ENCODE measurements around the gene PFKFB1. TPM values are rescaled to one million over a fixed set of nuclear protein-coding genes. Genes with fewer than 3 reads are reported as not detected.

The PFKFB1 gene
- total and polyA plus RNA-seq, 8 donors, result 0.18 to 0.60 (median 0.47) TPM; not detected in 1

DNA sequence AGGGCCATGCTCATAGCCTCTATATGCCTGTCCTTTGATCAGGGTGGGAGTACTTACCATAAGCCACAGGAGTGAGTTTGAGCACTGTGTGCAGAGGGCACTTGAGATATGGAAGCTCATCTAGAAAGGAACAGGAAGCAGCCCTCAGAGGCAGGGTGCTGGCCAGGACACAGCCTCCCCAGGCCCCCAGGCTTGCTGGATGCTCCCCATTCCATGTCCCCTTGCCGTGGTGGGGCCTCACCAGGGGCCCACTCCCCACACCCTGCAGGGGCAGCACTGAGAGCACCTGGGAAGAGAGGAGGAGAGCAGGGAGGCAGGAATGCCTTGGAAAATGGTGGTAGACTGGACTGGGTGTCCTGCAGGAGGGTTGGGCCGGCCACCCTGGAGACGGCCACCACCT is 59.1 kb downstream of the PFKFB1 start:
- Histone ChIP-seq H3K36me3 (no peaks in the 10 kb centered on the region), H3K27ac (no peak overlapping the region), H3K9me3 (no peaks in the 10 kb centered on the region), H3K4me1 (no peaks in the 10 kb centered on the region), H3K27me3 (no peaks in the 10 kb centered on the region), H3K4me3 (no peak overlapping the region)
- intact Hi-C loops (cut with DNase I), result no loop called here
- DNase-seq (no peak), ATAC-seq (no peak)
- TF ChIP-seq, protein P1, sequence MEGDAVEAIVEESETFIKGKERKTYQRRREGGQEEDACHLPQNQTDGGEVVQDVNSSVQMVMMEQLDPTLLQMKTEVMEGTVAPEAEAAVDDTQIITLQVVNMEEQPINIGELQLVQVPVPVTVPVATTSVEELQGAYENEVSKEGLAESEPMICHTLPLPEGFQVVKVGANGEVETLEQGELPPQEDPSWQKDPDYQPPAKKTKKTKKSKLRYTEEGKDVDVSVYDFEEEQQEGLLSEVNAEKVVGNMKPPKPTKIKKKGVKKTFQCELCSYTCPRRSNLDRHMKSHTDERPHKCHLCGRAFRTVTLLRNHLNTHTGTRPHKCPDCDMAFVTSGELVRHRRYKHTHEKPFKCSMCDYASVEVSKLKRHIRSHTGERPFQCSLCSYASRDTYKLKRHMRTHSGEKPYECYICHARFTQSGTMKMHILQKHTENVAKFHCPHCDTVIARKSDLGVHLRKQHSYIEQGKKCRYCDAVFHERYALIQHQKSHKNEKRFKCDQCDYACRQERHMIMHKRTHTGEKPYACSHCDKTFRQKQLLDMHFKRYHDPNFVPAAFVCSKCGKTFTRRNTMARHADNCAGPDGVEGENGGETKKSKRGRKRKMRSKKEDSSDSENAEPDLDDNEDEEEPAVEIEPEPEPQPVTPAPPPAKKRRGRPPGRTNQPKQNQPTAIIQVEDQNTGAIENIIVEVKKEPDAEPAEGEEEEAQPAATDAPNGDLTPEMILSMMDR (IDR thresholded peaks at IDR 0.05), result no peak

DNA sequence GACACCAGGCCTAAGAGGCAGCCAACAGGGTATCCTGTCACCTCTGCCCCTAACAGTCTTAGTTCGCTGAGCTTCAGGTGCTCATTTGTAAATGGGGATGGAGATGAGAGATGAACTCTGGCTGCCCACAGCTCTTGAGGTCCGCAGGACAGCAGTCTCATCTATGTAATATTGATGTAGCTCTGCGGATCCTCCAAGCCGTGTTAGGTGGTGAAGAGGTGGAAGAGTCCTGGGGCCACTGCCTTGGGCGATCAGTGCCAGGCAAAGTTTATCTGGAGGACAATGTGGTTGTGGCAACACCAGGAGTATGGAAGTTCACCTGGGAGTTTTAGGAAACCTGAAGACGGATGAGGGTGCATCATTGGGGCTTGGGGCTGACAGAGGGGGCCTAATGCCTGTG is 59.9 kb downstream of the PFKFB1 start:
- Histone ChIP-seq H3K4me3 (no peak overlapping the region), H3K9me3 (no peaks in the 10 kb centered on the region), H3K27ac (no peak overlapping the region), H3K27me3 (no peaks in the 10 kb centered on the region), H3K36me3 (no peaks in the 10 kb centered on the region), H3K4me1 (no peaks in the 10 kb centered on the region)
- intact Hi-C loops (cut with DNase I), result no loop called here
- no peak for DNase-seq
- no peak for ATAC-seq
- TF ChIP-seq, protein P1 (IDR thresholded peaks at IDR 0.05), result no peak

DNA sequence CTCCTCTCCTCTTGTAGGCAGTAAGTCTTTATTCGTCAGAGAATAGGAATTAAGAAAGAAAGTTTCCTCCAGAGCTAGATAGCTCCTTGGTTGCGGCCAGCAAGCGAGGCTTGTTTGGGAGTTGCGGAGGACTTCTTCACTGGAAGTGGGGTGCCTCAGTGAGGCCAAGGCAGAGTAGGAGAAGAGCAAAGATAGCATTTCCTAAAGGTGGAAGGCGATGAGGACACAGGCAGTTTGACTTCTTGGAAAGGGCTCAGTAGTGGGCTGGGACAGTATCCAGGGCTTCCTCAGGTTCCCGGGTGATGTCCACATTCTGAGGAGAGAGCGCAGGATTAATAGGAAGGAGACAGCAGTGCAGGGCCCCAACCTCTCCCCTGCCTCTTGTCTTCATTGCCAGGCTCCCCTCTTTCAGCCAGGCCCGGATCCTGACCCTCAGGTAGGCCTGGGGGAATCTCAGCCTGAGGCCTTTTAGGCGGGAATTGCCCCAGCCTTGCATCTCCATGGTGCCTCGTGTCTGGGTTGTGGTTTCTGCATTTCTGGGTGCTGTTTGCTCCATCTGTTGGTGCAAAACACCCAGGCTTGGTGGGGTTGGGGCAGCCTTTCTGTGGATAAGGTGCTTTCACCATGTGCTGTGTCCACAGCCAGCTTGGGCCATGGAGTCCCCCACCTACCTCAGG is 60.7 kb downstream of the PFKFB1 start:
- H3K36me3 ChIP-seq, result no peaks in the 10 kb centered on the region
- H3K9me3 ChIP-seq, result no peaks in the 10 kb centered on the region
- intact Hi-C loops (cut with DNase I), result no loop called here
- TF ChIP-seq, protein P1 (IDR thresholded peaks at IDR 0.05), result no peak
- no peak for ATAC-seq
- H3K27ac ChIP-seq, result no peak overlapping the region
- no peak for DNase-seq
- no peak overlapping the region for H3K4me3 ChIP-seq
- H3K27me3 ChIP-seq, result no peaks in the 10 kb centered on the region
- H3K4me1 ChIP-seq, result no peaks in the 10 kb centered on the region

DNA sequence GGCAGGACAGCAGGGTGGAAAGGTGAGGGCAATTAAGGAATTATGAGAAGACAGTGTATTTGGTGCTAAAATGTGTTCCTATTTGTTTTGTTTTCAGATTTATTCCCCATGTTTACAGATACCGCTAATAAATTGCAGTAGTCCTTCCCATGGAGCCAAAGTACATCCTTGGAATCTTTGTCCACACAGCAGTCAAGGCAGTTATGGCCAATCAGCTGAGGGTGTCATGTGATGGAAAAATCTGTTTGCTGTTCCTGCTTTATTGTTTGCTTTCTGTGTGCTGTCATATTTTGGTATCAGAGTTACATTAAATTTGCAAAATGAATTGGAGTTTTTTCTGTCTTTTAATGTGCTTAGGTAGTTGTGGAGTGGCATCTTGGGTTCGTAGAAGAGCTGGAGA is 62.9 kb downstream of the PFKFB1 start:
- Histone ChIP-seq H3K4me1 (no peaks in the 10 kb centered on the region), H3K4me3 (no peak overlapping the region), H3K36me3 (no peaks in the 10 kb centered on the region), H3K27me3 (no peaks in the 10 kb centered on the region), H3K9me3 (no peaks in the 10 kb centered on the region), H3K27ac (no peak overlapping the region)
- no peak for DNase-seq
- intact Hi-C loops (cut with DNase I), result no loop called here
- TF ChIP-seq, protein P1 (IDR thresholded peaks at IDR 0.05), result no peak
- ATAC-seq, result no peak

DNA sequence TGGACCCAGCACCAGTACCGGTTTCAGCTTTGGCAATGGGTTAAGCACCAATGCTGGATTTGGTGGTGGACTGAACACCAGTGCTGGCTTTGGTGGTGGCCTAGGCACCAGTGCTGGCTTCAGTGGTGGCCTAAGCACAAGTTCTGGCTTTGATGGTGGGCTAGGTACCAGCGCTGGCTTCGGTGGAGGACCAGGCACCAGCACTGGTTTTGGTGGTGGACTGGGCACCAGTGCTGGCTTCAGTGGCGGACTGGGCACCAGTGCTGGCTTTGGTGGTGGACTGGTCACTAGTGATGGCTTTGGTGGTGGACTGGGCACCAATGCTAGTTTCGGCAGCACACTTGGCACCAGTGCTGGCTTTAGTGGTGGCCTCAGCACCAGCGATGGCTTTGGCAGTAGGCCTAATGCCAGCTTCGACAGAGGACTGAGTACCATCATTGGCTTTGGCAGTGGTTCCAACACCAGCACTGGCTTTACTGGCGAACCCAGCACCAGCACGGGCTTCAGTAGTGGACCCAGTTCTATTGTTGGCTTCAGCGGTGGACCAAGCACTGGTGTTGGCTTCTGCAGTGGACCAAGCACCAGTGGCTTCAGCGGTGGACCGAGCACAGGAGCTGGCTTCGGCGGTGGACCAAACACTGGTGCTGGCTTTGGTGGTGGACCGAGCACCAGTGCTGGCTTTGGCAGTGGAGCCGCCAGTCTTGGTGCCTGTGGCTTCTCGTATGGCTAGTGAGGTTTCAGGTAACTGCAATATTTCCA is 63.5 kb downstream of the PFKFB1 start:
- Histone ChIP-seq H3K4me1 (no peaks in the 10 kb centered on the region), H3K9me3 (no peaks in the 10 kb centered on the region), H3K36me3 (no peaks in the 10 kb centered on the region), H3K27ac (no peak overlapping the region), H3K4me3 (no peak overlapping the region), H3K27me3 (no peaks in the 10 kb centered on the region)
- TF ChIP-seq, protein P1 (IDR thresholded peaks at IDR 0.05), result no peak
- ATAC-seq, result no peak
- intact Hi-C loops (cut with DNase I), result no loop called here
- no peak for DNase-seq

All from left lung (tissue), 10 donors.